MM.1S (cell line): Measurements from ENCODE around the gene AMOTL2.

Source experiments
- CTCF ChIP-seq: fragments of 300-600 bp; sonication (generic); IDR thresholded peaks from 2 replicates; pipeline ENCODE4 v1.5.1; 2016; ENCODE audit warnings: antibody characterized with exemption, low read length, mixed read lengths
- EZH2phosphoT487 ChIP-seq: fragments of 300-600 bp; sonication (generic); IDR thresholded peaks from 2 replicates; pipeline ENCODE4 v1.6.1; 2018; ENCODE audit warnings: antibody characterized with exemption, low read length

GRCh38 chr3:134366221-134366927 lies 7.9 kb downstream of the AMOTL2 start:
- TF ChIP-seq EZH2phosphoT487 (no peak), CTCF (no peak)
